CD4-positive, alpha-beta T cell (primary cell): ENCODE measurements around the gene MBD3L2. TPM values are rescaled to one million over a fixed set of nuclear protein-coding genes. Genes with fewer than 3 reads are reported as not detected.
"Not testable (repeated sequence)": the region's sequence is repeated elsewhere in the genome, so short reads cannot be mapped to it uniquely, and the experiment has no call there.

Source experiments
- ATAC-seq: fragments of 200-7000 bp; cut with Tn5 transposase; one replicate; pipeline ENCODE4 v1.10.0; 2022; ENCODE audit warnings: mild to moderate bottlenecking; ENCODE audit not compliant: poor library complexity
- CTCF ChIA-PET: fragments of 350-600 bp; sonication (Branson Sonifier 250); formaldehyde crosslinking; loops from one replicate; lab custom pipeline; 2021; ENCODE audit warnings: antibody characterized with exemption, inconsistent platforms; lab: Charles Lee
- POLR2A ChIA-PET: fragments of 350-600 bp; sonication (Branson Sonifier 250); formaldehyde crosslinking; loops from one replicate; lab custom pipeline; 2021; ENCODE audit warnings: antibody characterized with exemption, inconsistent platforms; lab: Charles Lee
- DNase-seq, 14 experiments: peaks; one replicate each; pipeline ENCODE4 v3.0.0-alpha.2; 2013 to 2020; ENCODE audit warnings: mixed read lengths in 2 of 14
- H3K27ac ChIP-seq, 2 donors: one replicate each; pipeline versions ENCODE4 v1.5.1 to v1.7.0; 2013; ENCODE audit warnings: low read length in 2 of 2, low read depth in 1 of 2, mild to moderate bottlenecking in 1 of 2
- H3K27me3 ChIP-seq, 2 experiments: 1 replicate in 1 of 2; 2 replicates in 1 of 2; pipeline versions ENCODE4 v1.6.1 to v1.7.0; 2013; ENCODE audit warnings: low read length in 2 of 2, control low read depth in 1 of 2, mild to moderate bottlenecking in 1 of 2, moderate library complexity in 1 of 2; ENCODE audit not compliant: insufficient read depth in 2 of 2, control insufficient read depth in 1 of 2
- H3K36me3 ChIP-seq: one replicate; pipeline ENCODE4 v1.6.1; 2013; ENCODE audit warnings: low read length, control low read depth; ENCODE audit not compliant: insufficient read depth
- H3K4me1 ChIP-seq: one replicate; pipeline ENCODE4 v1.6.1; 2013; ENCODE audit warnings: low read length, control low read depth; ENCODE audit not compliant: insufficient read depth
- H3K4me3 ChIP-seq: one replicate; pipeline ENCODE4 v1.5.1; 2013; ENCODE audit warnings: mild to moderate bottlenecking, low read length, moderate library complexity
- H3K9me3 ChIP-seq, 2 experiments: 1 replicate in 1 of 2; 2 replicates in 1 of 2; pipeline versions ENCODE4 v1.6.1 to v1.7.0; 2013; ENCODE audit warnings: low read length in 2 of 2, mild to moderate bottlenecking in 2 of 2, control low read depth in 1 of 2, moderate library complexity in 1 of 2; ENCODE audit not compliant: control insufficient read depth in 1 of 2, insufficient read depth in 1 of 2
- H3K27ac Mint-ChIP-seq: one replicate; pipeline ENCODE4 v1.8.0; 2020; ENCODE audit warnings: mixed read lengths
- H3K27me3 Mint-ChIP-seq: one replicate; pipeline ENCODE4 v1.8.0; 2021; ENCODE audit warnings: mixed read lengths
- H3K36me3 Mint-ChIP-seq: one replicate; pipeline ENCODE4 v1.8.0; 2021; ENCODE audit warnings: low read depth, mixed read lengths
- H3K4me1 Mint-ChIP-seq: one replicate; pipeline ENCODE4 v1.8.0; 2021; ENCODE audit warnings: low read depth, mixed read lengths
- H3K4me3 Mint-ChIP-seq: one replicate; pipeline ENCODE4 v1.8.0; 2020; ENCODE audit warnings: mild to moderate bottlenecking, mixed read lengths
- H3K9me3 Mint-ChIP-seq: one replicate; pipeline ENCODE4 v1.8.0; 2020; ENCODE audit warnings: mixed read lengths
- CTCF ChIP-seq: fragments of 200-600 bp; IDR thresholded peaks from one replicate; pipeline ENCODE4 v1.8.0; 2022; ENCODE audit warnings: antibody characterized with exemption, mild to moderate bottlenecking
- intact Hi-C, 2 experiments: fragments of 100-400 bp; cut with DNase I in 1 of 2; cut with micrococcal nuclease in 1 of 2; formaldehyde crosslinking; loops; one replicate each; pipeline versions ENCODE4 v1.15.1 to v1.9.0; 2023 to 2025; cut with DNase I, micrococcal nuclease
- total RNA-seq, 174 experiments: library from RNA in 2 of 174; stranded (reverse) in 2 of 174; gene quantifications; one replicate each; pipeline ENCODE4 v1.2.3 and lab custom pipeline; 2021 to 2026

Gene MBD3L2
- total RNA-seq, 2 experiments from 2014 or later = not detected

DNA sequence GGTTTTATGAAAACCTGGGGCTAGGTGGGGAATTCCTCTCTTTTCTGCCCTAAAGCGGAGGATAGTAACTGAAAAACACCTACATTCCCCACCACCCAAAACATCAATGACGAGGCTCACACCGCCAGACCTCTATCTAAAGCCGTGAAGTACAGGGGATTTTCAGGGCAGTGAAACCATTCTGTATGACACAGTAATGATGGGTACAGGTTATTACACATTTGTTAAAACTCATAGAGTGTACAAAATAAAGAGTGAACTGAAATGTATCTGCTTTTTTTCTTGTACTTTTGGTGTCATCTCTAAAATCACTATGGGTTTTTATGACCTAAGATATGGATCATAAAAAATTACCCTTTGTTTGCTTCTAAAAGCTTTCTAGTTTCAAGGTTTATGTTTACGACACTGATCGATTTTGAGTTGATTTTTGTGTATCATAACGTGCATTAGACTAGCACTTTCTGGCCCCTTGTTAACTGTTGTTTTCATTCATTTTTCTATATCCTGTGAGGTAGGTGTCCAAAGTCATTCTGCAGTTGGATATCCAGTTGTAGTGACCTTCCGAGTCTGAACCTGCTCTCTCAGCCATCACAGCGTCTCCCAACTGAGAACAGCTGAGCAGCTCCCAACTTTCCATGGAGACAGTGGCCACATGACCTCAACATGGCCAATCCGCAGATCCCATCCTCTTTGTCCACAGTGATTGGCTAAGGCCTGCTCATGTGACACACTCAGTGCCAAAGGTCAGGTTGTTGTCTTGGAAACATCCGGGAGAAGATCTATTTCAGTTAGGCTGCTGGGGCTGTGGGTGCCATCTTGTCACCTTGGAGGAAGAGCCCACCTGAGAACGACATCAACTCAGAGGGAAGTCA, 38.2 kb upstream of the MBD3L2 start:
- ATAC-seq (no peak), DNase-seq (no peak)
- POLR2A ChIA-PET = no interaction called here
- no peaks in the 10 kb centered on the region for H3K36me3 ChIP-seq
- H3K4me3 ChIP-seq = no peak overlapping the region
- intact Hi-C loops = no loop called here
- no peak overlapping the region for H3K27ac ChIP-seq
- H3K27me3 ChIP-seq = no peaks in the 10 kb centered on the region
- no peaks in the 10 kb centered on the region for H3K27me3 Mint-ChIP-seq
- peaks cover 56% of the 10 kb centered on the region for H3K4me1 Mint-ChIP-seq
- CTCF ChIA-PET = no interaction called here
- TF ChIP-seq CTCF = no peak
- peak overlapping the region; percentile 18 for H3K4me3 Mint-ChIP-seq
- no peaks in the 10 kb centered on the region for H3K9me3 Mint-ChIP-seq
- no peak overlapping the region for H3K27ac Mint-ChIP-seq
- H3K36me3 Mint-ChIP-seq = no peaks in the 10 kb centered on the region
- H3K4me1 ChIP-seq = peaks cover 40% of the 10 kb centered on the region
- peaks cover 0 to 18% of the 10 kb centered on the region in 2 experiments for H3K9me3 ChIP-seq

- H3K27ac ChIP-seq = no peak overlapping the region
Measured at GRCh38 chr19:7013678-7014077, 35.4 kb upstream of the MBD3L2 start.

GRCh38 chr19:7018828-7019227, 30.3 kb upstream of the MBD3L2 start:
- H3K9me3 ChIP-seq = no peaks in the 10 kb centered on the region
- no peak overlapping the region for H3K27ac ChIP-seq
- peaks cover 2% of the 10 kb centered on the region for H3K4me1 Mint-ChIP-seq
- H3K27ac Mint-ChIP-seq = no peak overlapping the region
- no peaks in the 10 kb centered on the region for H3K36me3 ChIP-seq
- no peaks in the 10 kb centered on the region for H3K36me3 Mint-ChIP-seq
- ATAC-seq = no peak
- H3K9me3 Mint-ChIP-seq = no peaks in the 10 kb centered on the region
- ChIA-PET CTCF (no interaction called here), POLR2A (no interaction called here)
- no peak overlapping the region for H3K4me3 Mint-ChIP-seq
- no peaks in the 10 kb centered on the region for H3K27me3 Mint-ChIP-seq
- intact Hi-C loops = no loop called here
- DNase-seq = no peak
- H3K4me3 ChIP-seq = no peak overlapping the region
- no peaks in the 10 kb centered on the region for H3K27me3 ChIP-seq
- H3K4me1 ChIP-seq = peaks cover 4% of the 10 kb centered on the region
- no peak for TF ChIP-seq CTCF

More at GRCh38 chr19:7013678-7014077, 35.4 kb upstream of the MBD3L2 start:
- intact Hi-C loops = no loop called here
- ATAC-seq (no peak), DNase-seq (peak in 1 of 14 experiments; percentile 46)
- peaks cover 29% of the 10 kb centered on the region for H3K4me1 ChIP-seq
- Mint-ChIP-seq H3K27me3 (no peaks in the 10 kb centered on the region), H3K27ac (peak overlapping the region; percentile 58), H3K9me3 (no peaks in the 10 kb centered on the region), H3K36me3 (no peaks in the 10 kb centered on the region), H3K4me1 (peaks cover 34% of the 10 kb centered on the region), H3K4me3 (no peak overlapping the region)
- POLR2A ChIA-PET = no interaction called here
- no peak for TF ChIP-seq CTCF
- H3K36me3 ChIP-seq = no peaks in the 10 kb centered on the region
- peaks cover 0 to 16% of the 10 kb centered on the region in 2 experiments for H3K9me3 ChIP-seq
- H3K4me3 ChIP-seq = no peak overlapping the region
- CTCF ChIA-PET = no interaction called here
- no peaks in the 10 kb centered on the region for H3K27me3 ChIP-seq

GRCh38 chr19:7021331-7021730, 27.8 kb upstream of the MBD3L2 start, which contains the start of gene MBD3L2B:
Gene MBD3L2B, minus strand, starts transcription at chr19:7021431. Its CDS starts 34 bp downstream, at chr19:7021397.
- H3K9me3 ChIP-seq, H3K27me3 ChIP-seq, H3K4me1 Mint-ChIP-seq, H3K27ac ChIP-seq, H3K4me1 ChIP-seq, ATAC-seq, H3K36me3 Mint-ChIP-seq, CTCF ChIA-PET, intact Hi-C loops, H3K27ac Mint-ChIP-seq, POLR2A ChIA-PET, H3K27me3 Mint-ChIP-seq, H3K4me3 Mint-ChIP-seq, DNase-seq, H3K36me3 ChIP-seq, H3K9me3 Mint-ChIP-seq, H3K4me3 ChIP-seq: not testable (repeated sequence)

DNA sequence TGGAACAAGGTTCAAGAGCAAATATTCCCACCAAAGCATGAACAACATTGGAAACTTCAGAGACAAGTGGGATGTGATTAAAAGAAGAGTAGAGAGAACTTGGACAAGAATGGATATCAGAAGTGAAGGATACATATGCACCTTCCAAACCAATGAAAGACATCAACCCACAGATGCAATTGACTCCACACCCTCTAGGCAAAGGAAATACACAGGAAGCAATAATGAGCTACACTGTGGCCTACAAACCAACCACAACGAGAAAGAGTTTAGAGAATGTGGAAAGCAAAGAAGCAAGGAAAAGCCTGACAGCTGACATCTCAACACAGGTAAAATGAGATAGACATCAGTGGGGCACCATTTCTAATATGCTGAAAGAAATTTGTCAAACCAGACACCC, 20.3 kb upstream of the MBD3L2 start:
- CTCF ChIA-PET, H3K27me3 ChIP-seq, POLR2A ChIA-PET, H3K4me3 Mint-ChIP-seq, H3K9me3 ChIP-seq, H3K4me1 Mint-ChIP-seq, ATAC-seq, H3K36me3 ChIP-seq, H3K27ac ChIP-seq, H3K9me3 Mint-ChIP-seq, H3K4me3 ChIP-seq, H3K4me1 ChIP-seq, intact Hi-C loops, H3K27ac Mint-ChIP-seq, H3K36me3 Mint-ChIP-seq, DNase-seq, H3K27me3 Mint-ChIP-seq: not testable (repeated sequence)
